ENCODE data around the gene SGSM2.
A peak's percentile ranks its signal among the peaks of the same experiment; 100 is the strongest.

The SGSM2 gene

GRCh38 chr17:2400877-2401425 lies 63.6 kb downstream of the SGSM2 start, which contains the start of gene MNT:
Gene MNT, minus strand, starts transcription at chr17:2401060. Its CDS starts 348 bp downstream, at chr17:2400712.
- Histone ChIP-seq H3K27ac (ENCODE audit: low read length) (peak within 1 kb of the TSS; percentile 99), H3K9ac (ENCODE audit: low read length in 2 of 2) (peak within 1 kb of the TSS; percentile 90 to 100), H3K4me1 (ENCODE audit: control insufficient read depth, insufficient read depth, low read length) (peaks cover 73% of the 10 kb centered on the region), H3K4me3 (ENCODE audit: low read length in 2 of 2) (peak within 1 kb of the TSS; percentile 96), H3K27me3 (ENCODE audit: control insufficient read depth in 1 of 2, insufficient read depth in 2 of 2, low read length in 2 of 2) (no peaks in the 10 kb centered on the region), H3K9me3 (ENCODE audit: control insufficient read depth in 2 of 2, low read length in 2 of 2) (no peaks in the 10 kb centered on the region), H3K36me3 (ENCODE audit: control insufficient read depth in 2 of 2, insufficient read depth in 2 of 2, low read length in 2 of 2) (no peaks in the 10 kb centered on the region)

GRCh38 chr17:2401426-2402221 lies 64.3 kb downstream of the SGSM2 start:
- Histone ChIP-seq H3K36me3 (ENCODE audit: control insufficient read depth in 2 of 2, insufficient read depth in 2 of 2, low read length in 2 of 2) (no peaks in the 10 kb centered on the region), H3K4me1 (ENCODE audit: control insufficient read depth, insufficient read depth, low read length) (peaks cover 72% of the 10 kb centered on the region), H3K9me3 (ENCODE audit: control insufficient read depth in 2 of 2, low read length in 2 of 2) (no peaks in the 10 kb centered on the region), H3K9ac (ENCODE audit: low read length in 2 of 2) (peak overlapping the region; percentile 86 to 89), H3K4me3 (ENCODE audit: low read length in 2 of 2) (peak overlapping the region; percentile 79 to 96), H3K27me3 (ENCODE audit: control insufficient read depth in 1 of 2, insufficient read depth in 2 of 2, low read length in 2 of 2) (no peaks in the 10 kb centered on the region), H3K27ac (ENCODE audit: low read length) (peak overlapping the region; percentile 99)

DNA sequence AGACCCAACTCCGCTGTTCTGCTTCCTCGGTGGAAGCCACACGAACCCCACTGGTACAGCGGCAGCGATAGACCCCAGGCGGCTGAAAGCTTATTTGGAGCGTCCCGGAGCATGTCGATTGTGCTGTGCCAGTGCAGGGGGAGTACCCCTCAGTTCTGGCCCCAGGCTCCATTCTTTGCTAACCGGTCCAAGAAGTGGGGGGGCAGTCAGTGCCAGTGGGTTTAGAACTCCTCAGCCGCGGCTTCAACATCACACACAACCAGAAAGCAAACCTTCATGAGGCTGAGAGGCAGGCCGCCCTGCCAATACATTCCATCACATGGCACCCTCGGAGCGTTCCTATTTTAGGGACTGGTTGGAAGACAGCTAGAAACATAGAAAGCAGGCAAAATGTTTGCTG lies 65.2 kb downstream of the SGSM2 start:
- H3K27ac ChIP-seq (ENCODE audit: low read length), result peak overlapping the region; percentile 95
- peak overlapping the region; percentile 72 to 75 for H3K9ac ChIP-seq (ENCODE audit: low read length in 2 of 2)
- H3K4me3 ChIP-seq (ENCODE audit: low read length in 2 of 2), result peak overlapping the region; percentile 72 to 96
- no peaks in the 10 kb centered on the region for H3K9me3 ChIP-seq (ENCODE audit: control insufficient read depth in 2 of 2, low read length in 2 of 2)
- H3K36me3 ChIP-seq (ENCODE audit: control insufficient read depth in 2 of 2, insufficient read depth in 2 of 2, low read length in 2 of 2), result no peaks in the 10 kb centered on the region
- H3K27me3 ChIP-seq (ENCODE audit: control insufficient read depth in 1 of 2, insufficient read depth in 2 of 2, low read length in 2 of 2), result no peaks in the 10 kb centered on the region
- H3K4me1 ChIP-seq (ENCODE audit: control insufficient read depth, insufficient read depth, low read length), result peaks cover 72% of the 10 kb centered on the region

GRCh38 chr17:2403044-2403443 lies 65.7 kb downstream of the SGSM2 start:
- Histone ChIP-seq H3K27me3 (ENCODE audit: control insufficient read depth in 1 of 2, insufficient read depth in 2 of 2, low read length in 2 of 2) (no peaks in the 10 kb centered on the region), H3K9ac (ENCODE audit: low read length in 2 of 2) (peak overlapping the region; percentile 21 to 75), H3K4me3 (ENCODE audit: low read length in 2 of 2) (peak overlapping the region in 1 of 2 donors; percentile 96), H3K9me3 (ENCODE audit: control insufficient read depth in 2 of 2, low read length in 2 of 2) (no peaks in the 10 kb centered on the region), H3K27ac (ENCODE audit: low read length) (peak overlapping the region; percentile 95), H3K4me1 (ENCODE audit: control insufficient read depth, insufficient read depth, low read length) (peaks cover 68% of the 10 kb centered on the region), H3K36me3 (ENCODE audit: control insufficient read depth in 2 of 2, insufficient read depth in 2 of 2, low read length in 2 of 2) (no peaks in the 10 kb centered on the region)

DNA sequence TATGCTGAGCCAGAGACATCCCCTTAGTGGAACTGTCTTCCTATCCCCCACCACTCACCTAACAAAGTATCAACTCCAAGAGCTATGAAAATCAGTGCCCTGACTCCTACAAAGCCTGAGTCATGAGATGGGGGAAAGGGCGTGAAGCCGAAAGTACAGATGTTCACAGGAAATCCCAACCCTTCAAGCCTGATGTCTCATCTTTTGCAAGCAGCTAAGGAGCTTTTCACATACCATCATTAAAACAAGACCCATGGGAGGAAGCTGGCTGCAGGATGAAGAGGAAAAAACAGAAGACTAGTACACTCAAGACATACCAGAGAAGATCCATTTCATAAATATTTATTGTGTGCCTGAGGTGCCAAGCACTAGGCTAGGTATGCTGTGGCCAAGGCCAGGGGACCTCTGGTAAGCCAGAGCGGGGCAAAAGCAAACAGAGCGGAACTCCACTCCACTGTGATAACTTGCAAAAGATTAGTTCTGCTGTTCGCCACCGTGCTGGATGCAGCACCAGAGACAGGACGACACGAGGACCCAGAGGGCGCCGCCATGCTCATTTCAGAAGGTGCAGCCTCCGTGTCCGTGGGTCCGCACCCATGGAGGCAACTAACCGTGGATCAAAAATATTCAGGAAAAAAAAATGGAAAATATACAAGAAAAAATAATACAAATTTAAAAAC lies 68.1 kb downstream of the SGSM2 start:
- Histone ChIP-seq H3K4me3 (ENCODE audit: low read length in 2 of 2) (no peak overlapping the region), H3K9ac (ENCODE audit: low read length in 2 of 2) (no peak overlapping the region), H3K4me1 (ENCODE audit: control insufficient read depth, insufficient read depth, low read length) (peaks cover 51% of the 10 kb centered on the region), H3K36me3 (ENCODE audit: control insufficient read depth in 2 of 2, insufficient read depth in 2 of 2, low read length in 2 of 2) (no peaks in the 10 kb centered on the region), H3K27me3 (ENCODE audit: control insufficient read depth in 1 of 2, insufficient read depth in 2 of 2, low read length in 2 of 2) (no peaks in the 10 kb centered on the region), H3K9me3 (ENCODE audit: control insufficient read depth in 2 of 2, low read length in 2 of 2) (no peaks in the 10 kb centered on the region), H3K27ac (ENCODE audit: low read length) (peak overlapping the region; percentile 31)

- Histone ChIP-seq H3K27ac (ENCODE audit: low read length) (peak overlapping the region; percentile 66), H3K9ac (ENCODE audit: low read length in 2 of 2) (no peak overlapping the region), H3K4me3 (ENCODE audit: low read length in 2 of 2) (peak overlapping the region in 1 of 2 donors; percentile 40), H3K36me3 (ENCODE audit: control insufficient read depth in 2 of 2, insufficient read depth in 2 of 2, low read length in 2 of 2) (peaks cover 0 to 3% of the 10 kb centered on the region in 2 donors), H3K4me1 (ENCODE audit: control insufficient read depth, insufficient read depth, low read length) (peaks cover 50% of the 10 kb centered on the region), H3K27me3 (ENCODE audit: control insufficient read depth in 1 of 2, insufficient read depth in 2 of 2, low read length in 2 of 2) (no peaks in the 10 kb centered on the region), H3K9me3 (ENCODE audit: control insufficient read depth in 2 of 2, low read length in 2 of 2) (no peaks in the 10 kb centered on the region)
Observed at GRCh38 chr17:2406271-2406902, 69.1 kb downstream of the SGSM2 start.

- H3K4me1 ChIP-seq (ENCODE audit: control insufficient read depth, insufficient read depth, low read length), result peaks cover 48% of the 10 kb centered on the region
- H3K27ac ChIP-seq (ENCODE audit: low read length), result peak overlapping the region; percentile 66
- no peaks in the 10 kb centered on the region for H3K27me3 ChIP-seq (ENCODE audit: control insufficient read depth in 1 of 2, insufficient read depth in 2 of 2, low read length in 2 of 2)
- peaks cover 0 to 3% of the 10 kb centered on the region in 2 donors for H3K36me3 ChIP-seq (ENCODE audit: control insufficient read depth in 2 of 2, insufficient read depth in 2 of 2, low read length in 2 of 2)
- H3K9me3 ChIP-seq (ENCODE audit: control insufficient read depth in 2 of 2, low read length in 2 of 2), result no peaks in the 10 kb centered on the region
- peak overlapping the region; percentile 21 to 33 for H3K9ac ChIP-seq (ENCODE audit: low read length in 2 of 2)
- peak overlapping the region in 1 of 2 donors; percentile 47 for H3K4me3 ChIP-seq (ENCODE audit: low read length in 2 of 2)
Observed at GRCh38 chr17:2406903-2407790, 69.8 kb downstream of the SGSM2 start.

DNA sequence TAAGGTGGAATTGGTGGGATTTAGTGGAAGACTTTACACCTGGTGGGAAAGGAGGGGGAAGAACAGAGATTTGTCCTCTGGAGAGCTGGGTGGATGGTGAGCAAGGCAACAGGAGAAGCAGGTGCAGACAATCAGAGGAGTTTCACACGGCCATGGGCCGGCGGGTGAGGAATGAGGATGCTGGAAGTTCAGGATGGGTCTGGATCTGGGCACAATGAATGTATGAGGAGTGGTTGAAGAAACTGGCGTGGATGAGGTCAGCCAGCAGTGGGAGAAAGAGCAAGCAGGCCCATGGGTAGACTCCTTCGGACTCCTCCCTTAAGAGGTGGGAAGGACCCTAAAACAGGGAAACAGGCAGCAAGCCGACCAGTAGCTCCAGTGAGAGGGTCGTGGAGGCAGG lies 73.7 kb downstream of the SGSM2 start:
- Histone ChIP-seq H3K27ac (ENCODE audit: low read length) (no peak overlapping the region), H3K27me3 (ENCODE audit: control insufficient read depth in 1 of 2, insufficient read depth in 2 of 2, low read length in 2 of 2) (no peaks in the 10 kb centered on the region), H3K4me3 (ENCODE audit: low read length in 2 of 2) (no peak overlapping the region), H3K9me3 (ENCODE audit: control insufficient read depth in 2 of 2, low read length in 2 of 2) (no peaks in the 10 kb centered on the region), H3K9ac (ENCODE audit: low read length in 2 of 2) (no peak overlapping the region), H3K36me3 (ENCODE audit: control insufficient read depth in 2 of 2, insufficient read depth in 2 of 2, low read length in 2 of 2) (peaks cover 7 to 11% of the 10 kb centered on the region in 2 donors), H3K4me1 (ENCODE audit: control insufficient read depth, insufficient read depth, low read length) (peaks cover 18% of the 10 kb centered on the region)

- H3K9ac ChIP-seq (ENCODE audit: low read length in 2 of 2), result no peak overlapping the region
- H3K36me3 ChIP-seq (ENCODE audit: control insufficient read depth in 2 of 2, insufficient read depth in 2 of 2, low read length in 2 of 2), result peaks cover 7 to 13% of the 10 kb centered on the region in 2 donors
- H3K4me1 ChIP-seq (ENCODE audit: control insufficient read depth, insufficient read depth, low read length), result peaks cover 9% of the 10 kb centered on the region
- no peaks in the 10 kb centered on the region for H3K27me3 ChIP-seq (ENCODE audit: control insufficient read depth in 1 of 2, insufficient read depth in 2 of 2, low read length in 2 of 2)
- H3K27ac ChIP-seq (ENCODE audit: low read length), result no peak overlapping the region
- no peaks in the 10 kb centered on the region for H3K9me3 ChIP-seq (ENCODE audit: control insufficient read depth in 2 of 2, low read length in 2 of 2)
- no peak overlapping the region for H3K4me3 ChIP-seq (ENCODE audit: low read length in 2 of 2)
Observed at GRCh38 chr17:2412561-2413021, 75.3 kb downstream of the SGSM2 start.

Data from stomach smooth muscle (tissue), 2 donors.